GM21367 (cell line): ENCODE results near the gene TSC2.
"Not testable (repeated sequence)": the region's sequence is repeated elsewhere in the genome, so short reads cannot be mapped to it uniquely, and the experiment has no call there.

Source experiments
- ATAC-seq: cut with Tn5 transposase; IDR thresholded peaks from one replicate; pipeline ENCODE4 v1.9.1; 2021; ENCODE audit not compliant: unreplicated experiment

TSC2 gene

GRCh38 chr16:2117960-2118722 lies 70.4 kb downstream of the TSC2 start:
- ATAC-seq = not testable (repeated sequence)

GRCh38 chr16:2121325-2121724 lies 73.5 kb downstream of the TSC2 start:
- ATAC-seq = not testable (repeated sequence)

DNA sequence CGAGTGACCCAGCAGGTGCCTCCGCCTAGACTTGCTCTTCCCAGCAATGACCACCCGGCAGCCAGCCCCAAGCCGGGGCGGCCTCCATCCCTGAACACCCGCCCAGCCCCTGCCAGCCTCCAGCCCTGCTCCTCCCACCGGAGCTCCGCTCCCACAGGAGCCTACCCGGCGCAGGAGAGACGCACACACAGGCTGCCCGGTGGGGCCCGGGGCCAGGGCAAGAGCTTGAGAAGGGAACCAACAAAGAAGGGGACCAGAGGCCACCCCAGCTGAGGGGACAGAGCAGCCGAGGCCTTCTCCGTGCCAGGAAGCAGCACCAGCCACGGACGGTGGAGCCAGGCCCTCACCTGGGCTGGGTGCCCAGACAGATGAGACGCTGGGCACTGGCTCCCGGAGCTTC lies 74.1 kb downstream of the TSC2 start:
- ATAC-seq = no peak

- ATAC-seq = no peak
Measured at GRCh38 chr16:2122429-2122828, 74.6 kb downstream of the TSC2 start.

- ATAC-seq = not testable (repeated sequence)
Measured at GRCh38 chr16:2122934-2123683, 75.3 kb downstream of the TSC2 start.

- not testable (repeated sequence) for ATAC-seq
Measured at GRCh38 chr16:2123706-2124376, 76.1 kb downstream of the TSC2 start.

- not testable (repeated sequence) for ATAC-seq
Measured at GRCh38 chr16:2124377-2124693, 76.5 kb downstream of the TSC2 start.

GRCh38 chr16:2124694-2125444 lies 77.1 kb downstream of the TSC2 start:
- ATAC-seq = not testable (repeated sequence)

GRCh38 chr16:2125609-2126008 lies 77.8 kb downstream of the TSC2 start:
- not testable (repeated sequence) for ATAC-seq

- ATAC-seq = not testable (repeated sequence)
Measured at GRCh38 chr16:2126161-2126743, 78.5 kb downstream of the TSC2 start.

DNA sequence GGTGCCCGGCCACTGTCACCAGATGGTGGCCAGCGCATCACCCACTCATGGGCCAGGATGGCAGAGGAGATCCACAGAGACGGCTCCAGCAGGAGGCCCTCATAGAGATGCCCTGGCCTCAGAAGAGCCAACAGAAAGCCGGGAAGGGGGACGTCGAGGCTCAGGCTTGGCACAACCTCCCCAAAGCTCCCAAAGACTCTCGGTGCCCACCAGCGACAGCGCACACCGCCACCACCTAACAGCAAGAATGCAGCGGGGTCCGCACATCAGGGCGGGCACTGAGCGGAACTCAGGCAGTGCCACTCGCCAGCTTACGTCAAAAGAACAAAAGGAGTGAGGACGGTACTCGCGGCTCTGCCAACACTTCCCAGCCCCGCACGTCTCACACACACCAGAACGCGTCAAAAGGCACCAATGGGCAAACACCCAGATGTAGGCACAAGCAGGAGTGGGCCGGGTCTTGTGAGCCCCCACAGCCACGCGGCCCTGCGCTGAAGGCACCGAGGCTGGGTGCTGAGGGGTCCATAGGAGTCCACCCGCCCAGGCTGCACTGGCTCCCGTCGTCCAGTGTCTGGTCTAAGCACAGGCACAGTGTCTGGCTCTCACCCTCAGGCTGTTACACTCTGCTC lies 79.3 kb downstream of the TSC2 start:
- ATAC-seq = not testable (repeated sequence)

- not testable (repeated sequence) for ATAC-seq
Measured at GRCh38 chr16:2127630-2128280, 80.0 kb downstream of the TSC2 start.

DNA sequence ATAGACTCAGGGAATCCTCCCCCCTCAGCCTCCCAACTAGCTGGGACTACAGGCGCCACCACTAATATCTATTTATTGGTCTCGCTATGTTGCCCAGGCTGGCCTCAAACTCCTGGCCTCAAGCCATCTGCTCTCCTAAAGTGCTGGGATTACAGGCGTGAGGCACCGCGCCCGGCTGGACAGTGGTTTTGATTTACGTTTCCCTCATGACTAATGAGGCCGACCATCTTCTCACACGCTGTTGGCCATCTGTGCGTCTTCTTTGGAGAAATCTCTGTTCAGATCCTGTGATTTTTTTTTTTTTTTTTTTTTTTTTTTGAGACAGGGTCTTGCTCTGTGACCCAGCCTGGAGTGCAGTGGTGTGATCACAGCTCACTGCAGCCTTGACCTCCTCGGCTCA lies 81.5 kb downstream of the TSC2 start:
- not testable (repeated sequence) for ATAC-seq

GRCh38 chr16:2129890-2130447 lies 82.2 kb downstream of the TSC2 start:
- not testable (repeated sequence) for ATAC-seq

DNA sequence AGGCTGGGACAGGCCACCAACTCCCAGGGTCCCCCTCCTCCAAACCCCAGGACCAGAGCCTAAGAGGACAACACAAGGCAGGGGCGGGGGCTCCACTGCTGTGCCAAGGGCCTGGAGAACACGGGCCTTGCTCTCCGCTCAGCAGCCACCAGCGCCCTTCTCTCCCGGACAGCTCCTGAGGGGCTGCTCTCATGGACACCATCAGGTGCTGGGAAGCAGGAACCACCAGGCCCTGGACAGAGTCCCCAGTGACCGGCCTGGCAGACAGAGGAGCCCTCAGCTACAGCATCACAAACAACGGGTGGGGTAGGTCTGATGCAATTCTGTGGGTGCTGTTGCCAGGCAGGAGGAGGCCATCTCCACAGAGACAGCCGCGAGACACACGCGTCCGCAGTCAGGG lies 86.0 kb downstream of the TSC2 start:
- not testable (repeated sequence) for ATAC-seq

DNA sequence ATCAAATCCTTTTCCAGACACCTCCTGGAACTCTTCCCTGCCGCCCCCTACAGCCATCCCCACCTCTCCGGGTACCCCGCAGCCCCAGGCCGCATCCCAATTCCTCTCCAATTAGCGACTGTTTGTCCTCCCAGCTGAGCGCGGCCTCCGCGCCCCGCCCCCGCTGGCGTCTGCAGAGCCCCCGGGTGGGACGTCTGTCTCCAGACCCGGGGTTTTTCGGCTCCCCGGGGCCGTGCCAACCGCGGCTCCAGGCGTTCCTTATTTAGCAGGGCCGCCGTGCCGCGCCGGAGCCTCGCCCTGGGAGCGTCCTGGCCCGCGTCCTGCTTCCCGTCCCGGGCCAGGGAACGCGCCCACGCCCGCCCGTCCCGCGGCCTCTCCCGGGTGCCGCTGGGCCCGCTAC lies 87.3 kb downstream of the TSC2 start:
- ATAC-seq = not testable (repeated sequence)

GRCh38 chr16:2135770-2136490 lies 88.1 kb downstream of the TSC2 start, which contains the start of gene PKD1:
TSS of gene PKD1 (minus strand) at chr16:2135898. CDS start at chr16:2135689, 209 bp downstream.
- not testable (repeated sequence) for ATAC-seq
